ENCODE results near the gene TPP2. TPM values are rescaled to one million over a fixed set of nuclear protein-coding genes. Genes with fewer than 3 reads are reported as not detected.

Gene TPP2
- total and polyA plus RNA-seq, 2 donors: 43.4 to 47.4 TPM

DNA sequence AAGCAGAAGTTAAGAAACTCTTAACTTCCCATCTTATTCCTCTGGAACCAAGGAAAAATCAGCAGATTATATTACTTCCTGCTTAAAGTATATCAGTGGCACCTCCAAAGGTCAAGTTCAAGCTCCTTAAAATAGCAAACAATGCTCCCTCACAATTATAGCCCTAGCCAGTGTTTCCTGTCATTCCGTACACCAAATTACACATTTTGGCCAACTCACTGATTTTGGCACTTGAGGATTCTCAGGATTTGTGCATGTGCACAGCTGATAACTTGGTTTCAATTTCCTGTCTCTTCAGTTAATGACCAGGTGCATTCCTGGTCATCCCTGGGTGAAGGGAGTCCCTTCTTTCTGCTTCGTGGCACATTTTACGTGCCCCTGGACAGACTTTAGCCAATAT lies 42.0 kb downstream of the TPP2 start:
- peaks cover 33 to 72% of the 10 kb centered on the region in 2 donors for H3K36me3 ChIP-seq (ENCODE audit: control insufficient read depth in 2 of 2, insufficient read depth in 2 of 2, low read length in 1 of 2)
- H3K27ac ChIP-seq (ENCODE audit: low read depth in 1 of 2, low read length in 1 of 2): no peak overlapping the region
- DNase-seq (ENCODE audit: low read depth in 6 of 9, low spot score in 9 of 9): no peak
- 99% methylated on average over 3 of the region's 3 CpGs for WGBS
- no peaks in the 10 kb centered on the region for H3K9me3 ChIP-seq (ENCODE audit: control insufficient read depth in 2 of 2, insufficient read depth in 1 of 2, low read length in 1 of 2)
- no peak overlapping the region for H3K4me3 ChIP-seq (ENCODE audit: low read length in 2 of 2)
- H3K4me1 ChIP-seq (ENCODE audit: control insufficient read depth in 2 of 2, insufficient read depth in 2 of 2, low read length in 2 of 2): no peaks in the 10 kb centered on the region
- no peaks in the 10 kb centered on the region for H3K27me3 ChIP-seq (ENCODE audit: control insufficient read depth in 2 of 2, insufficient read depth in 1 of 2, low read length in 1 of 2)

GRCh38 chr13:102642029-102642428 lies 45.2 kb downstream of the TPP2 start:
- H3K27ac ChIP-seq (ENCODE audit: low read depth in 1 of 2, low read length in 1 of 2): no peak overlapping the region
- H3K36me3 ChIP-seq (ENCODE audit: control insufficient read depth in 2 of 2, insufficient read depth in 2 of 2, low read length in 1 of 2): peaks cover 27 to 76% of the 10 kb centered on the region in 2 donors
- no peak overlapping the region for H3K4me3 ChIP-seq (ENCODE audit: low read length in 2 of 2)
- H3K27me3 ChIP-seq (ENCODE audit: control insufficient read depth in 2 of 2, insufficient read depth in 1 of 2, low read length in 1 of 2): no peaks in the 10 kb centered on the region
- H3K4me1 ChIP-seq (ENCODE audit: control insufficient read depth in 2 of 2, insufficient read depth in 2 of 2, low read length in 2 of 2): no peaks in the 10 kb centered on the region
- WGBS: 77% methylated on average over 4 of the region's 4 CpGs
- no peaks in the 10 kb centered on the region for H3K9me3 ChIP-seq (ENCODE audit: control insufficient read depth in 2 of 2, insufficient read depth in 1 of 2, low read length in 1 of 2)
- DNase-seq (ENCODE audit: low read depth in 6 of 9, low spot score in 9 of 9): no peak

DNA sequence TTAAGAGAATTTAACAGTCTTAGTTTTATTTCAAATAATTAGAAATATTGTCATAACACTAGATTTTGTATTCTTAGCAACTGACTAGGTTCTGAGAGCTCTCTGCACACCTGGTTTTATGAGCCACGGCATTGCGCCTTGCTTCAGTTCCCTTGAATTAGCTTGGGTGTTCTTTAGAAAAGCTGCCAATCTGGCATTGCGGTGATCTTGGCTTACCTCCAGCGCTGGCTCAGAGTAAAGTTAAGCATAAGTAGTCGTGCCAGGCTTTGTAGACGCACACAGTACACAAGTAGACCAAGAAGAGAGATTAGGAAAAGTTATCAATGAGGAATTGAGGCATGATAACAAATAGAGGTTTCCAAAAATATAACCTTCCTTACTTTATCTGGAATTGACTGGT lies 45.7 kb downstream of the TPP2 start:
- Histone ChIP-seq H3K36me3 (ENCODE audit: control insufficient read depth in 2 of 2, insufficient read depth in 2 of 2, low read length in 1 of 2) (peaks cover 28 to 76% of the 10 kb centered on the region in 2 donors), H3K4me3 (ENCODE audit: low read length in 2 of 2) (no peak overlapping the region), H3K4me1 (ENCODE audit: control insufficient read depth in 2 of 2, insufficient read depth in 2 of 2, low read length in 2 of 2) (no peaks in the 10 kb centered on the region), H3K27me3 (ENCODE audit: control insufficient read depth in 2 of 2, insufficient read depth in 1 of 2, low read length in 1 of 2) (no peaks in the 10 kb centered on the region), H3K27ac (ENCODE audit: low read depth in 1 of 2, low read length in 1 of 2) (no peak overlapping the region), H3K9me3 (ENCODE audit: control insufficient read depth in 2 of 2, insufficient read depth in 1 of 2, low read length in 1 of 2) (no peaks in the 10 kb centered on the region)
- 95% methylated on average over 6 of the region's 6 CpGs for WGBS
- peak in 1 of 9 donors; percentile 3 for DNase-seq (ENCODE audit: low read depth in 6 of 9, low spot score in 9 of 9)

- H3K9me3 ChIP-seq (ENCODE audit: control insufficient read depth in 2 of 2, insufficient read depth in 1 of 2, low read length in 1 of 2): no peaks in the 10 kb centered on the region
- H3K27me3 ChIP-seq (ENCODE audit: control insufficient read depth in 2 of 2, insufficient read depth in 1 of 2, low read length in 1 of 2): no peaks in the 10 kb centered on the region
- DNase-seq (ENCODE audit: low read depth in 6 of 9, low spot score in 9 of 9): no peak
- H3K36me3 ChIP-seq (ENCODE audit: control insufficient read depth in 2 of 2, insufficient read depth in 2 of 2, low read length in 1 of 2): peaks cover 24 to 76% of the 10 kb centered on the region in 2 donors
- WGBS: 97% methylated on average over 1 of the region's 1 CpG
- no peaks in the 10 kb centered on the region for H3K4me1 ChIP-seq (ENCODE audit: control insufficient read depth in 2 of 2, insufficient read depth in 2 of 2, low read length in 2 of 2)
- H3K27ac ChIP-seq (ENCODE audit: low read depth in 1 of 2, low read length in 1 of 2): no peak overlapping the region
- H3K4me3 ChIP-seq (ENCODE audit: low read length in 2 of 2): no peak overlapping the region
Measured at GRCh38 chr13:102643656-102644055, 46.9 kb downstream of the TPP2 start.

- no peak for DNase-seq (ENCODE audit: low read depth in 6 of 9, low spot score in 9 of 9)
- no peaks in the 10 kb centered on the region for H3K9me3 ChIP-seq (ENCODE audit: control insufficient read depth in 2 of 2, insufficient read depth in 1 of 2, low read length in 1 of 2)
- 100% methylated on average over 1 of the region's 1 CpG for WGBS
- no peaks in the 10 kb centered on the region for H3K27me3 ChIP-seq (ENCODE audit: control insufficient read depth in 2 of 2, insufficient read depth in 1 of 2, low read length in 1 of 2)
- H3K4me3 ChIP-seq (ENCODE audit: low read length in 2 of 2): no peak overlapping the region
- no peak overlapping the region for H3K27ac ChIP-seq (ENCODE audit: low read depth in 1 of 2, low read length in 1 of 2)
- peaks cover 18 to 76% of the 10 kb centered on the region in 2 donors for H3K36me3 ChIP-seq (ENCODE audit: control insufficient read depth in 2 of 2, insufficient read depth in 2 of 2, low read length in 1 of 2)
- no peaks in the 10 kb centered on the region for H3K4me1 ChIP-seq (ENCODE audit: control insufficient read depth in 2 of 2, insufficient read depth in 2 of 2, low read length in 2 of 2)
Measured at GRCh38 chr13:102645701-102646100, 48.9 kb downstream of the TPP2 start.

- H3K27ac ChIP-seq (ENCODE audit: low read depth in 1 of 2, low read length in 1 of 2): no peak overlapping the region
- peaks cover 15 to 62% of the 10 kb centered on the region in 2 donors for H3K36me3 ChIP-seq (ENCODE audit: control insufficient read depth in 2 of 2, insufficient read depth in 2 of 2, low read length in 1 of 2)
- 89% methylated on average over 3 of the region's 3 CpGs for WGBS
- DNase-seq (ENCODE audit: low read depth in 6 of 9, low spot score in 9 of 9): no peak
- H3K9me3 ChIP-seq (ENCODE audit: control insufficient read depth in 2 of 2, insufficient read depth in 1 of 2, low read length in 1 of 2): no peaks in the 10 kb centered on the region
- H3K27me3 ChIP-seq (ENCODE audit: control insufficient read depth in 2 of 2, insufficient read depth in 1 of 2, low read length in 1 of 2): no peaks in the 10 kb centered on the region
- no peak overlapping the region for H3K4me3 ChIP-seq (ENCODE audit: low read length in 2 of 2)
- H3K4me1 ChIP-seq (ENCODE audit: control insufficient read depth in 2 of 2, insufficient read depth in 2 of 2, low read length in 2 of 2): no peaks in the 10 kb centered on the region
Measured at GRCh38 chr13:102648046-102648445, 51.3 kb downstream of the TPP2 start.

- no peak overlapping the region for H3K4me3 ChIP-seq (ENCODE audit: low read length in 2 of 2)
- H3K27ac ChIP-seq (ENCODE audit: low read depth in 1 of 2, low read length in 1 of 2): no peak overlapping the region
- WGBS: 97% methylated on average over 3 of the region's 3 CpGs
- no peaks in the 10 kb centered on the region for H3K27me3 ChIP-seq (ENCODE audit: control insufficient read depth in 2 of 2, insufficient read depth in 1 of 2, low read length in 1 of 2)
- no peaks in the 10 kb centered on the region for H3K4me1 ChIP-seq (ENCODE audit: control insufficient read depth in 2 of 2, insufficient read depth in 2 of 2, low read length in 2 of 2)
- DNase-seq (ENCODE audit: low read depth in 6 of 9, low spot score in 9 of 9): no peak
- H3K9me3 ChIP-seq (ENCODE audit: control insufficient read depth in 2 of 2, insufficient read depth in 1 of 2, low read length in 1 of 2): no peaks in the 10 kb centered on the region
- peaks cover 12 to 50% of the 10 kb centered on the region in 2 donors for H3K36me3 ChIP-seq (ENCODE audit: control insufficient read depth in 2 of 2, insufficient read depth in 2 of 2, low read length in 1 of 2)
Measured at GRCh38 chr13:102650444-102650843, 53.7 kb downstream of the TPP2 start.

- H3K9me3 ChIP-seq (ENCODE audit: control insufficient read depth in 2 of 2, insufficient read depth in 1 of 2, low read length in 1 of 2): no peaks in the 10 kb centered on the region
- no peak overlapping the region for H3K4me3 ChIP-seq (ENCODE audit: low read length in 2 of 2)
- no peaks in the 10 kb centered on the region for H3K4me1 ChIP-seq (ENCODE audit: control insufficient read depth in 2 of 2, insufficient read depth in 2 of 2, low read length in 2 of 2)
- DNase-seq (ENCODE audit: low read depth in 6 of 9, low spot score in 9 of 9): no peak
- H3K27ac ChIP-seq (ENCODE audit: low read depth in 1 of 2, low read length in 1 of 2): no peak overlapping the region
- peaks cover 12 to 45% of the 10 kb centered on the region in 2 donors for H3K36me3 ChIP-seq (ENCODE audit: control insufficient read depth in 2 of 2, insufficient read depth in 2 of 2, low read length in 1 of 2)
- H3K27me3 ChIP-seq (ENCODE audit: control insufficient read depth in 2 of 2, insufficient read depth in 1 of 2, low read length in 1 of 2): no peaks in the 10 kb centered on the region
Measured at GRCh38 chr13:102651392-102651791, 54.6 kb downstream of the TPP2 start.

DNA sequence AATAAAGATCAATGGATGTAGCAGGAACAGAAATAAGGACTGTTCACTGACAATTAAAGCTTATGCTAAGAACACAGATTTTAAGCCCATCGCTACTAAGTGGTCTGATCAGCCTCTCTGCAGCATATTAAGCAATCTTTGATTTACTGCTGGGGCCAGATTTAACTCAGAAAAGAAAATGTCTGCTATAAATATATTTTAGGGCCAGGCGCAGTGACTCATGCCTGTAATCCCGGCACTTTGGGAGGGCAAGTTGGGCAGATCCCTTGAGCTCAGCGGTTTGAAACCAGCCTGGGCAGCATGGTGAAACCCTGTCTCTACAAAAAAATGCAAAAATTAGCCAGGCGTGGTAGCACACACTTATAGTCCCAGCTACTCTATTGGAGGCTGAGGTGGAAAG lies 55.1 kb downstream of the TPP2 start:
- H3K4me3 ChIP-seq (ENCODE audit: low read length in 2 of 2): no peak overlapping the region
- no peaks in the 10 kb centered on the region for H3K4me1 ChIP-seq (ENCODE audit: control insufficient read depth in 2 of 2, insufficient read depth in 2 of 2, low read length in 2 of 2)
- peaks cover 10 to 42% of the 10 kb centered on the region in 2 donors for H3K36me3 ChIP-seq (ENCODE audit: control insufficient read depth in 2 of 2, insufficient read depth in 2 of 2, low read length in 1 of 2)
- H3K27me3 ChIP-seq (ENCODE audit: control insufficient read depth in 2 of 2, insufficient read depth in 1 of 2, low read length in 1 of 2): no peaks in the 10 kb centered on the region
- H3K27ac ChIP-seq (ENCODE audit: low read depth in 1 of 2, low read length in 1 of 2): no peak overlapping the region
- H3K9me3 ChIP-seq (ENCODE audit: control insufficient read depth in 2 of 2, insufficient read depth in 1 of 2, low read length in 1 of 2): no peaks in the 10 kb centered on the region
- DNase-seq (ENCODE audit: low read depth in 6 of 9, low spot score in 9 of 9): no peak
- WGBS: over 99% methylated on average over 5 of the region's 5 CpGs

GRCh38 chr13:102654756-102655155 lies 58.0 kb downstream of the TPP2 start:
- H3K4me1 ChIP-seq (ENCODE audit: control insufficient read depth in 2 of 2, insufficient read depth in 2 of 2, low read length in 2 of 2): no peaks in the 10 kb centered on the region
- no peaks in the 10 kb centered on the region for H3K27me3 ChIP-seq (ENCODE audit: control insufficient read depth in 2 of 2, insufficient read depth in 1 of 2, low read length in 1 of 2)
- no peak overlapping the region for H3K27ac ChIP-seq (ENCODE audit: low read depth in 1 of 2, low read length in 1 of 2)
- no peak overlapping the region for H3K4me3 ChIP-seq (ENCODE audit: low read length in 2 of 2)
- 74% methylated on average over 2 of the region's 2 CpGs for WGBS
- peaks cover 5 to 38% of the 10 kb centered on the region in 2 donors for H3K36me3 ChIP-seq (ENCODE audit: control insufficient read depth in 2 of 2, insufficient read depth in 2 of 2, low read length in 1 of 2)
- no peak for DNase-seq (ENCODE audit: low read depth in 6 of 9, low spot score in 9 of 9)
- peaks cover 0 to 3% of the 10 kb centered on the region in 2 donors for H3K9me3 ChIP-seq (ENCODE audit: control insufficient read depth in 2 of 2, insufficient read depth in 1 of 2, low read length in 1 of 2)

All from thymus (tissue), 11 donors.